GM18499 (cell line): ENCODE results near the gene C1QTNF1.

Experiments
- ATAC-seq: cut with Tn5 transposase; IDR thresholded peaks from one replicate; pipeline ENCODE4 v1.9.1; 2021; ENCODE audit warnings: moderate number of reproducible peaks; ENCODE audit not compliant: insufficient read depth, unreplicated experiment

C1QTNF1 gene

GRCh38 chr17:79074649-79075445 lies 50.9 kb downstream of the C1QTNF1 start, which contains the start of gene ENGASE:
ENGASE (plus strand) TSS chr17:79074824; CDS start chr17:79074945, 121 bp downstream.
- ATAC-seq: no peak

GRCh38 chr17:79075446-79075750 lies 51.4 kb downstream of the C1QTNF1 start:
- ATAC-seq: no peak

DNA sequence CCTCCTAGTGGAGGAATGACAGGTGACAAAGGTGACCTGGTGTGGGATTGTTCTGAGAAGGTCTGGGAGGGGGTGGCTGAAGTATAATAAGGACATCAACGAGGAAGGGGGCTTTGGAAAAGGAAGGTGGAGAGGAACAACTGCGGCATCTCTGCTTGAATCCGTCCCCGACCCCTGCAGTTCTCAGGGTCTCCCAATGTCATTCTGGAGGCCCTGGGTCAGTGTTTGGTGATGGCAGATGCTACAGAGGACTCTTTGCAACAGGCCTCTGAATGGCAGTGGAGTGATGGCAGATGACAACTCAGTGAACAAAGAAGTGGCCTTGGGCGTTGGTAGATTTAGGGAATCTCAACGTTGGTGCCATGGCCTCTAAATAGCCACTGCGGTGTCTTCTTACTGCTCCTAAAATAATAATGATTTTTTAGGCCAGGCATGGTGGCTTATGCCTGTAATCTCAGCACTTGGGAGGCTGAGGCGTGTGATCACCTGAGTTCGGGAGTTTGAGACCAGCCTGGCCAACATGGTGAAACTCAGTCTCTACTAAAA lies 52.0 kb downstream of the C1QTNF1 start:
- ATAC-seq: no peak

DNA sequence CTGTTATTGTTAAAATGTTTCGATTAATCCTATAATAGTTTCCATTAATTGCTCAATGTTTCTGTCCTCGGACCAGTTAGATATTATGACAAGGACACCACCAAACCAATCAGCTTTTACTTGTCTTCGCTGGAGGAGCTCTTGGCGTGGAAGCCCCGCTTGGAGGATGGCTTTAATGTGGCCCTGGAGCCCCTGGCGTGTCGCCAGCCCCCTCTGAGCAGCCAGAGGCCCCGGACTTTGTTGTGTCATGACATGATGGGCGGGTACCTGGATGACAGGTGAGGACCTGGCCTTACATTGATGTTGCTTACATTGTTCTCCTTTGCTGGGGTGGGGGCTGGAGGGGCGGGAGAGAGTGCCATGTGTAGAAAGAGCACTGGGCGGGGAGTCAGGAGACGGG lies 53.6 kb downstream of the C1QTNF1 start:
- no peak for ATAC-seq

DNA sequence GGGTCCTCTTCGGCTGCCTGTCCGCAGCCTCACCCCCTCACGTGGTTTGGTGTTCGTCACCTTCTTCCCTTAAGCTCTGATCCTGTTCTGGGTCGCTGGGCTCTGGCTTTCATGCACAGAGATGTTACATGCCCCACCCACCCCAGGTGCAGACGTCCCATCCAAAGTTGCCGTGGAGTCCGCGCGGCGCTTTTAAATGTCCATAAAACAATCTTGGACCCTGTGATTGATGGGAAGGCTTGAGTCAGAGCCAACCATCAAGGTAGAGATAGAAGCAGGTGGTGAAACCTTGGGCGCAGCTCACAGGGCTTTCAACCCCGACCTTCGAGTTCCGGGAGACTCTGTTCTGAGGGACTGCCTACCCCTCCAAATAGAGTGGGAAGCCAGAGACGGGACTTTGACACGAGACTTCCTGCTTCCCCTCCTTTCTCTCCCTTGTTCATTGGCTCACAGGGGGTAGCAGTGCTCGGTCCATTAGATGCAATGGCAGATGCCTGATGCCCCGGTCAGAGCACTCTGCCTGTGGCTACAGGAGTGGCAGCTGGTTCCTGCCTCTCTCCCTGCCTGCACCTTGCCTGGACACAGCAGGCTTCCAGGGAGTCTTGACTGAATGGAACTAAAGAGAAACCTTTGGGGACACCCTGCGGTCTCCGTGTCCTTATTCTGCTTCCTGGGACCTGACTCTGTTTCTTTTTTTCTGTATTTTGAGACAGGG lies 54.7 kb downstream of the C1QTNF1 start:
- no peak for ATAC-seq

DNA sequence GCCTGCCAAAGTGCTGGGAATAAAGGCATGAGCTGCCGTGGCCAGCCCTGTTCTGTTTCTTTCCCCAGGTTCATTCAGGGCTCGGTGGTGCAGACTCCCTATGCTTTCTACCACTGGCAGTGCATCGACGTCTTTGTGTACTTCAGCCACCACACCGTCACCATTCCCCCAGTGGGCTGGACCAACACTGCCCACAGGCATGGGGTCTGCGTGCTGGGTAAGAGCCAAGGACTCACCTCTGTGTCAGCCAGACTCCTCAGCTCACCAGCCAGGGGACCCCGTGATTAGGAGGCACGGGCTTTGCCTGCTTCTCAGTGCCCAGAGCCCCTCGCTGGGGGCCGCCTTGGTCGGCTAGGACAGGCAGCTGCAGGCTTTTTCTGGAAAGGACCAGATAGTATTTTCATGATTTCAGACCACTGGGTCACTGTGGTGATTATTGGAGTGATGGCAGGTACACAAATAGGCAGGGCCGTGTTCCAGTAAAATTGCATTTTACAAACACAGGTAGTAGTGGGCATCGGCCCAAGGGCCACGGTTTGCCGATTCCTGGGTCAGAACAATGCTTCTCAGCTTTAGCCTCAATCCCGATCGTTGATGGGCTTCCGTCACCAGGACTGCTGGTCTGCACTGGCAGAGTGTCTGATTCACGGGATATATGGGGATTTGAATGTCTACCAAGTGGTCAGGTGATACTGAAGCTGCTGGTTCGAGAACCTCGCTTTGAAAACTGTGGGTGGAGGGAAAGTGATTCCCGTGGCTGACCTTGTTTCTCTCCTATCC lies 55.6 kb downstream of the C1QTNF1 start:
- no peak for ATAC-seq

DNA sequence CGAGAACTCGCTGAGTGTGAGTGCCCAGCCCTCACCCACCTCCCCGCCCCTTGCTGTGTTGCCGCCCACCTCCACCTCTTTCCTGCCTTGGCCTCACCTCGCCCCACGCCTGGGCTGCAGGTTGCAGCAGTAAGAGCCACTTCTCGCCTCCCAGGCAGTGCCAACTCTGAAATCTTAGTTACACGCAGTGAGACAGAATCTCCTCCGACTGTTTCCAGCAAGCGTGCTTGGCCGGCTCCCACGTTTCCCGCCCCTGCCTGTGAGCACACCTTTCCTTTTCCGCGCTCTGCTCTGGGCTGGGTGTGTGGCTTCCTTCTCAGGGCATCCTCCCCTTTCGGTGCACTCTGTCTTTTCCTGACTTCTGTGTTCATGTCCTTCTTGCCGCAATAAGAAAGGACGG lies 56.4 kb downstream of the C1QTNF1 start:
- no peak for ATAC-seq

- no peak for ATAC-seq
Measured at GRCh38 chr17:79080761-79081290, 56.9 kb downstream of the C1QTNF1 start.

DNA sequence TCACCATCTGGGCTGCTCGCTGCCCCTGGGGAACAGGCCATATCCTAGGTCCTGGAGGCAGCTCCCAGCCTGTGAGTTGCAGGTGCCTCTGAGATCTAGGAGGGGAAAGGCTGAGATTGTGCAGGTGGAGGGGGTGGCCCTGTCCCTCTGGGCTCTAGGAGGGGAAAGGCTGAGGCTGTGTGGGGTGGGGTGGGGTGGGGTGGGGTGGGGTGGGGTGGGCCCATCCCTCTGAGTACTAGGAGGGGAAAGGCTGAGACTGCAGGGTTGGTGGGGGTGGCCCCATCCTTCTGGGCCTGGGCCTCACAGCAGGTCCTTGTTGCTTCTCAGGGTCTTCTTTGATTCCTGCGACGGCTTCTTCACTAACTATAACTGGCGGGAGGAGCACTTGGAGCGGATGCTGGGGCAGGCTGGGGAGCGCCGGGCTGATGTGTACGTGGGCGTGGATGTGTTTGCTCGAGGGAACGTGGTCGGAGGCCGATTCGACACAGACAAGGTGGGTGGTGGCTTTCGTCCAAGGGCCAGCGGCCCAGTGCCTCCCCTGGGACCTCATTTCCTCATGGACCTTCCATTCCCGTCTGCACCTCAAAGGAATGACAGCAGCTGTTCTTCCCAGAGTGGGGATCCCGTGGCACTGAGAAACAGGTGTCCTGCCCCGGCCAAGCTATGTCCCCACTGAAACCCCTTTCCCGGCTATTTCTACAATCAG lies 57.8 kb downstream of the C1QTNF1 start:
- ATAC-seq: no peak

DNA sequence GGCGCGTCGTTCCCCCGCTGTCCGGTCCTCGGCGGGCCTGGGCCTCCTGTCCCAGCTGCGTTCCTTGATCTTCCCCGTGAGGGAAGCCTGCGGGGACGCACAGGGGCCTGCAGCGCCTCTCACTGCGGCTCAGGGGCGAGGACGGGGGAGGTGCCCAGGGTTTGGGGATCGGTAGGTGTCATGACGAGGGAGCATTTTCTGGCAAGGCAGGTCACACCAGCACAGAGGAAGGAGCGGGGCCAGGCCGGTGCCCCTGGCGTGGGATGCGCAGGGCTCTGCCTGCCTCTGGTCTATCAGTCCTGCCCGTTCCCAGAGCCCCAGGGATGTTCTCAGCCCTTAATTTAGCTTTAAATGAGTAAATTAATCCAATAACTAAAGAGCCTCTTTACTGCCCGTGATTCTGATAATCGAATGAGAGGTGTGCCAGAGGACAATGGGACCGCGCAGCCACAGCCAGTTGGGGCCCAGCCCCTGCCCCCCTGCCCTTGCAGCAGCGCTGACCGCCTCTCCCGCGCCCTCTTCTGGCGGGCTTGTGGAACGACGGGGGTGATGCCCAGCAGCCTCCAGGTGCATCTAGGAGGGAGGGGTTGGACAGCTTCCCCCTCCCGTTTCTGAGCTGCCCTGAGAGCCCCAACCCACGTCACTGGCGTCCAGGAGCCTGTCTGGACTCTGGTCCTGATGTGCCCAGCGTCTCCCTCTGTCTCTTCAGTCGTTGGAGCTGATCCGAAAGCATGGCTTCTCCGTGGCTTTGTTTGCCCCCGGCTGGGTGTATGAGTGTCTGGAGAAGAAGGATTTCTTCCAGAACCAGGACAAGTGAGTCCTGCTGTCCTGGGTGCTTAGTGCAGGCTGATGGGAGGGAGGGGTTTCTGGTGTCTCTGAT lies 58.6 kb downstream of the C1QTNF1 start:
- no peak for ATAC-seq

- ATAC-seq: no peak
Measured at GRCh38 chr17:79083191-79083971, 59.4 kb downstream of the C1QTNF1 start.

DNA sequence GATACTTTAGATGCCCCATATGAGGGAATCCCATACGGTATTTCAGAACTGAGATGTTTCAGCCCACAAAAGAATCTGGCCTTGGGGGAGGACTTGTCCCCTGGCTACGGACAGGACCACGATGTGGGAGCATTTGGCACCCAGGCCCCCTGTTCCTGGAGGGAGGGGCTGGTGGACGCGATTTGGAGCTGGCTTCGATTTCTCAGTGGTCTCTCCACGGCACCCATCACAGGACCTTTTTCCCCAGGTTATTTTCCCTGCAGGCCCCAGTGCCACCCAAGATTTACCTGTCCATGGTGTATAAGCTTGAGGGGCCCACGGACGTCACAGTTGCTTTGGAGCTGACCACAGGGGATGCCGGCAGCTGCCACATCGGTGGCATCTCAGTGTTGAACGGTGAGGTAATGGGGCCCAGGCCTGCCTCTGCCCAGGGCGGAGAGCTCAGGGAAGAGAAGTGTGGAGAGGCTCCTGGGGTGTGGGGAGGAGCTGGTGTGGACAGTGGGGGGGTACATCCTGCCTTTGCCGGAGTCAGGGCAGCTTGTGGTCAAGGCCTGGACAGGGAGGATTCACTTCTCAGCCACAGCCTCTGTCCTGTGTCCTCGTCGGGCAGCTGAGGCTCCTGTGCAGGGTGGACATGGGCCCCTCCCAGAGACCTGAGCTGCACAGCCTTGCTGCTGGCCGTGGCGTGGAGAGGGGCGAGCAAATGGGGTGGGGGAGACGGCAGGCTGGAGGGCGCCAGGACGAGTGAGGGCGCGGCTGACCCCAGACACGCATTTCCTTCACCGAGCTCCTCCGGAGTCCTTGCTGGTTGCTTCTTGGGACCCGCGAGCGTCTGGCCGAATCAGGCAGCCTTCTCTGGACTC lies 60.6 kb downstream of the C1QTNF1 start:
- ATAC-seq: no peak

GRCh38 chr17:79085154-79085920 lies 61.4 kb downstream of the C1QTNF1 start:
- ATAC-seq: no peak

GRCh38 chr17:79085921-79086551 lies 62.1 kb downstream of the C1QTNF1 start:
- no peak for ATAC-seq

DNA sequence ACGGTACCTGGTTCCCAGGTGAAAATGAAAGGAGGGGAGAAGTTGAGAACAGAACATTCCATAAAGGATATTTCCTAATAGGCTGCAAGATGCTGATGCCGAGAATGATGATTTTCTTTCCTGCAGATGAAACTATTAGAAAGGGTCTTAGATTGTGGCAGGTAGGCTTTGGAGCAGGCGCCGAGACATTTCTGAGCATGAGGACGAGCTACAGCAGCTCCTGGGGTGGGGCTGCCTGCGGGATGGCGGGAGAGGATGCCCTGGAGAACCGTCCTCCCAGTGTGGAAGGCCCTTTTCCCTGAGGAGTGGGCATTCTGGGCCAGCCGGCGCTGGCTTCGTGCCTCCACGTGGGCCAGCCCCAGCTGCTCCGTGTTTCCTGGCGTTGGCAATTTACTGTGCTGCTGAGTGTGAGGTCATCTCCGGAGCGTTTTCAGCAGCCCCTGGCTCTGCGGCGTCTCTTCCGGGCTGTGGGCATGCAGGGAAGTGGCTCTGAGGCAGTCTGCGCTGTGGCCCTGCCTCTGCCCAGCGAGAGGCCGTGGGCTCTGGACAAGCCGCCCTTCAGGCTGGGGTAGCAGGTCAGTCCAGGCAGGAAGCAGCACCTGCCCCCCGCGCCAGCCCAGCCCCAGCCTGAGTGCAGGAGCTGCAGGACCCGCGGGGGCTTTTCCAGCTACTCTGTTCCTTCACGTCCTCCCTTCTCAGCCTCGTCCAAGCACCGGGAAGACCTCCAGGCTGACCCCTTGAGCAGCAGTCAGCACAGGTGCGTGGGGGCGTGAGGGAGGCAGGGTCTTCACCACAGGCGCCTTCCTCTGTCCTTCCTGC lies 62.8 kb downstream of the C1QTNF1 start:
- ATAC-seq: no peak
